ENCODE measurements around the gene SPAG16.

GRCh38 chr2:213296270-213296669, 12.0 kb downstream of the SPAG16 start:
- TF ChIP-seq CTCF (IDR thresholded peaks at IDR 0.05; ENCODE audit: insufficient read depth, low read length, poor library complexity, severe bottlenecking) (no peak), EZH2phosphoT487 (conservative IDR thresholded peaks at IDR 0.05; ENCODE audit: low read length) (no peak)
